ENCODE data around the gene PRRC2A. TPM values are rescaled to one million over a fixed set of nuclear protein-coding genes. Genes with fewer than 3 reads are reported as not detected.
A peak's percentile ranks its signal among the peaks of the same experiment; 100 is the strongest.

PRRC2A gene
- total and polyA plus RNA-seq, 7 donors: 28.8 to 109 (median 44.1) TPM

DNA sequence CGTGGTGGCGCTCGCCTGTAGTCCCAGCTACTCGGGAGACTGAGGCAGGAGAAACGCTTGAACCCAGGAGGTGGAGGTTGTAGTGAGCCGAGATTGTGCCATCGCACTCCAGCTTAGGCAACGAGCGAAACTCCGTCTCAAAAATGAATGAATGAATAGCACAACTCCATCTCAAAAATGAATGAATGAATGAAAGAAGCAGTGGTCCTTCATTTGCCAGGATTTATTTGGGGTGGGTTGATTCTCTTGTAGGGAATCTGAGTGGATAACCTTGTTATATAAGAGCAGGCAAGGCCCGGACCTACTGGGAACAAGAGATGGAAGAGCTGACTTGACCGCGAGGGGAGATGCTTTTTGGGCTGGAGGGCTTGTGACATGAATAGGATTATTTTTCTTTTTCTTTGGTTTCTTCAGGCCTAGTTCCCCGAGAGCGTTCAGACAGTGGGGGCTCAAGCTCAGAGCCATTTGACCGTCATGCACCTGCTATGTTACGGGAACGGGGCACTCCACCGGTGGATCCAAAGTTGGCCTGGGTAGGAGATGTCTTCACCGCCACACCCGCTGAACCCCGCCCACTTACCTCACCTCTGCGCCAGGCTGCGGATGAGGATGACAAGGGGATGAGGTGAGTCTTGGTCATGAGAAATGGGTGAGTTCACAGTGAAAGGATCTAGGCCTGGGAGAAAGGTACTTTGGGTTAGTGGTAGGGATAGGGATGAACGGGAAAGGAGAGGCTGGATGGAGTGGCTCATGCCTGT is 9.8 kb downstream of the PRRC2A start:
- peaks cover 58 to 100% (median 94%) of the 10 kb centered on the region in 4 donors for H3K36me3 ChIP-seq
- no peaks in the 10 kb centered on the region for H3K27me3 ChIP-seq
- DNase-seq: no peak
- H3K4me1 ChIP-seq: no peaks in the 10 kb centered on the region
- intact Hi-C loops (cut with DNase I): no loop called here
- no peak overlapping the region for H3K4me3 ChIP-seq
- TF ChIP-seq, protein P1, sequence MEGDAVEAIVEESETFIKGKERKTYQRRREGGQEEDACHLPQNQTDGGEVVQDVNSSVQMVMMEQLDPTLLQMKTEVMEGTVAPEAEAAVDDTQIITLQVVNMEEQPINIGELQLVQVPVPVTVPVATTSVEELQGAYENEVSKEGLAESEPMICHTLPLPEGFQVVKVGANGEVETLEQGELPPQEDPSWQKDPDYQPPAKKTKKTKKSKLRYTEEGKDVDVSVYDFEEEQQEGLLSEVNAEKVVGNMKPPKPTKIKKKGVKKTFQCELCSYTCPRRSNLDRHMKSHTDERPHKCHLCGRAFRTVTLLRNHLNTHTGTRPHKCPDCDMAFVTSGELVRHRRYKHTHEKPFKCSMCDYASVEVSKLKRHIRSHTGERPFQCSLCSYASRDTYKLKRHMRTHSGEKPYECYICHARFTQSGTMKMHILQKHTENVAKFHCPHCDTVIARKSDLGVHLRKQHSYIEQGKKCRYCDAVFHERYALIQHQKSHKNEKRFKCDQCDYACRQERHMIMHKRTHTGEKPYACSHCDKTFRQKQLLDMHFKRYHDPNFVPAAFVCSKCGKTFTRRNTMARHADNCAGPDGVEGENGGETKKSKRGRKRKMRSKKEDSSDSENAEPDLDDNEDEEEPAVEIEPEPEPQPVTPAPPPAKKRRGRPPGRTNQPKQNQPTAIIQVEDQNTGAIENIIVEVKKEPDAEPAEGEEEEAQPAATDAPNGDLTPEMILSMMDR (IDR thresholded peaks at IDR 0.05): no peak
- TF ChIP-seq EP300 (IDR thresholded peaks at IDR 0.05): no peak
- peak in 1 of 4 donors; percentile 10 for TF ChIP-seq POLR2AphosphoS5 (IDR thresholded peaks at IDR 0.05)
- no peak for TF ChIP-seq POLR2A (IDR thresholded peaks at IDR 0.05)
- H3K27ac ChIP-seq: no peak overlapping the region
- no peaks in the 10 kb centered on the region for H3K9me3 ChIP-seq
- 90 to 95% methylated on average over 25 of the region's 25 CpGs for WGBS, 2 donors

DNA sequence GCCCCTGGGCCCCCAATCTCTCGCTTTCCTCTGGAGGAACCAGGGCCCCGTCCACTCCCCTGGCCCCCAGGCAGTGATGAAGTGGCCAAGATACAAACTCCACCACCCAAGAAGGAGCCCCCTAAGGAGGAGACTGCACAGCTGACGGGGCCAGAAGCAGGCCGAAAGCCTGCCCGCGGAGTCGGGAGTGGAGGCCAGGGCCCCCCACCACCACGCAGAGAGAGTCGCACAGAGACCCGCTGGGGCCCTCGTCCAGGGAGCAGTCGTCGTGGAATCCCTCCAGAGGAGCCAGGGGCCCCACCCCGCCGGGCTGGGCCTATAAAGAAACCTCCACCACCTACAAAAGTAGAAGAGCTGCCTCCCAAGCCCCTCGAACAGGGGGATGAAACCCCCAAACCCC is 10.7 kb downstream of the PRRC2A start:
- intact Hi-C loops (cut with DNase I): no loop called here
- WGBS, 2 donors: 89 to 90% methylated on average over 16 of the region's 16 CpGs
- H3K36me3 ChIP-seq: peaks cover 61 to 100% (median 94%) of the 10 kb centered on the region in 4 donors

DNA sequence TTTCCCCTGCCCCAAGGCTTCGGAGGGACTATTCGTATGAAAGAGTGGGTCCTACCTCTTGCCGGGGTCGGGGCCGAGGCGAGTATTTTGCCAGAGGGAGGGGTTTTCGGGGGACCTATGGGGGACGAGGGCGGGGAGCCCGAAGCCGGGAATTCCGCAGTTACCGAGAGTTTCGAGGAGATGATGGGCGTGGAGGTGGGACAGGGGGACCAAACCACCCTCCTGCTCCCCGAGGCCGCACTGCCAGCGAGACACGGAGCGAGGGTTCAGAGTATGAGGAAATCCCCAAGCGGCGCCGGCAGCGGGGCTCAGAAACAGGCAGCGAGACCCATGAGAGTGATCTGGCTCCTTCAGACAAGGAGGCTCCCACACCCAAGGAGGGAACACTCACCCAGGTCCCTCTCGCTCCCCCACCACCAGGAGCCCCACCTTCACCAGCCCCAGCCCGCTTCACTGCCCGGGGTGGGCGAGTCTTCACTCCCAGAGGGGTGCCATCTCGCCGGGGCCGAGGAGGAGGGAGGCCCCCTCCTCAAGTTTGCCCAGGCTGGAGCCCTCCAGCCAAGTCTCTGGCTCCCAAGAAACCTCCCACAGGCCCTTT is 11.3 kb downstream of the PRRC2A start:
- 90 to 93% methylated on average over 32 of the region's 32 CpGs for WGBS, 2 donors
- TF ChIP-seq, protein P1 (IDR thresholded peaks at IDR 0.05): no peak
- TF ChIP-seq POLR2A (IDR thresholded peaks at IDR 0.05): no peak
- TF ChIP-seq POLR2AphosphoS5 (IDR thresholded peaks at IDR 0.05): no peak
- TF ChIP-seq EP300 (IDR thresholded peaks at IDR 0.05): no peak
- Histone ChIP-seq H3K27ac (peak overlapping the region in 2 of 4 donors; percentile 1 to 26), H3K27me3 (no peaks in the 10 kb centered on the region), H3K9me3 (no peaks in the 10 kb centered on the region), H3K4me3 (no peak overlapping the region), H3K36me3 (peaks cover 67 to 100% (median 94%) of the 10 kb centered on the region in 4 donors), H3K4me1 (no peaks in the 10 kb centered on the region)
- no peak for DNase-seq
- intact Hi-C loops (cut with DNase I): no loop called here

More for the DNA sequence above, 10.7 kb downstream of the PRRC2A start:
- TF ChIP-seq POLR2A (IDR thresholded peaks at IDR 0.05) (no peak), POLR2AphosphoS5 (IDR thresholded peaks at IDR 0.05) (no peak), EP300 (IDR thresholded peaks at IDR 0.05) (no peak)
- TF ChIP-seq, protein P1 (IDR thresholded peaks at IDR 0.05): no peak
- H3K27me3 ChIP-seq: no peaks in the 10 kb centered on the region
- H3K9me3 ChIP-seq: no peaks in the 10 kb centered on the region
- no peaks in the 10 kb centered on the region for H3K4me1 ChIP-seq
- no peak overlapping the region for H3K27ac ChIP-seq
- DNase-seq: no peak
- no peak overlapping the region for H3K4me3 ChIP-seq

DNA sequence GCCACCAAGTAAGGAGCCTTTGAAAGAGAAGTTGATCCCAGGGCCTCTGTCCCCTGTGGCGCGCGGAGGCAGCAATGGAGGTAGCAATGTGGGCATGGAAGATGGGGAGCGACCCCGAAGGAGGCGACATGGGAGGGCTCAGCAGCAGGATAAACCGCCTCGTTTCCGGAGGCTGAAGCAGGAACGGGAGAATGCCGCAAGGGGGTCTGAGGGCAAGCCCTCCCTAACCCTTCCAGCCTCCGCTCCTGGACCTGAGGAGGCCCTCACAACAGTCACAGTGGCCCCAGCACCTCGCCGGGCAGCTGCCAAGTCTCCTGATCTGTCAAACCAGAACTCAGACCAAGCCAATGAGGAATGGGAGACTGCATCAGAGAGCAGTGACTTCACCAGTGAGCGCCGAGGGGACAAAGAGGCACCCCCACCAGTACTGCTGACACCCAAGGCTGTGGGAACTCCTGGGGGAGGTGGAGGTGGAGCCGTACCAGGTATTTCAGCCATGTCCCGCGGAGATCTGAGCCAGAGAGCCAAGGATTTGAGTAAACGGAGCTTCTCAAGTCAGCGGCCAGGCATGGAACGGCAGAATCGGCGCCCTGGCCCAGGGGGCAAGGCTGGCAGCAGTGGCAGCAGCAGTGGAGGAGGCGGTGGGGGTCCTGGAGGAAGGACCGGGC is 11.9 kb downstream of the PRRC2A start:
- H3K36me3 ChIP-seq: peaks cover 67 to 100% (median 94%) of the 10 kb centered on the region in 4 donors
- TF ChIP-seq, protein P1 (IDR thresholded peaks at IDR 0.05): no peak
- TF ChIP-seq POLR2AphosphoS5 (IDR thresholded peaks at IDR 0.05): peak in 1 of 4 donors; percentile 6

More for the DNA sequence above, 11.9 kb downstream of the PRRC2A start:
- 93 to 94% methylated on average over 26 of the region's 26 CpGs for WGBS, 2 donors
- H3K4me1 ChIP-seq: no peaks in the 10 kb centered on the region
- DNase-seq: no peak
- intact Hi-C loops (cut with DNase I): no loop called here
- no peaks in the 10 kb centered on the region for H3K27me3 ChIP-seq
- H3K27ac ChIP-seq: peak overlapping the region in 2 of 4 donors; percentile 1 to 26
- no peaks in the 10 kb centered on the region for H3K9me3 ChIP-seq
- no peak overlapping the region for H3K4me3 ChIP-seq

Data from sigmoid colon (tissue), 7 donors.